Parathyroid adenoma (tissue), 2 donors: ENCODE measurements around the gene ARMH1.
A peak's percentile ranks its signal among the peaks of the same experiment; 100 is the strongest.

Experiments used
- H2AFZ ChIP-seq: fragments of 300-600 bp; sonication (generic); one replicate; pipeline ENCODE4 v1.7.0; 2017; ENCODE audit warnings: antibody characterized with exemption, mild to moderate bottlenecking
- H3K27ac ChIP-seq: fragments of 300-600 bp; sonication (generic); one replicate; pipeline ENCODE4 v1.7.0; 2017
- H3K27me3 ChIP-seq: fragments of 300-600 bp; sonication (generic); one replicate; pipeline ENCODE4 v1.7.0; 2017; ENCODE audit warnings: low read length; ENCODE audit not compliant: control insufficient read depth, insufficient read depth
- H3K36me3 ChIP-seq: fragments of 300-600 bp; sonication (generic); one replicate; pipeline ENCODE4 v1.7.0; 2017; ENCODE audit warnings: low read length; ENCODE audit not compliant: control insufficient read depth, insufficient read depth
- H3K4me1 ChIP-seq: fragments of 300-600 bp; sonication (generic); one replicate; pipeline ENCODE4 v1.7.0; 2017; ENCODE audit warnings: control low read depth
- H3K4me2 ChIP-seq: fragments of 300-600 bp; sonication (generic); one replicate; pipeline ENCODE4 v1.7.0; 2017; ENCODE audit warnings: low read length
- H3K4me3 ChIP-seq: fragments of 300-600 bp; sonication (generic); one replicate; pipeline ENCODE4 v1.7.0; 2017; ENCODE audit warnings: low read depth, low read length
- H3K79me2 ChIP-seq: fragments of 300-600 bp; sonication (generic); one replicate; pipeline ENCODE4 v1.7.0; 2017; ENCODE audit warnings: control low read depth
- H3K9ac ChIP-seq: fragments of 300-600 bp; sonication (generic); one replicate; pipeline ENCODE4 v1.7.0; 2017; ENCODE audit warnings: mild to moderate bottlenecking
- H3K9me3 ChIP-seq: fragments of 300-600 bp; sonication (generic); one replicate; pipeline ENCODE4 v1.7.0; 2017; ENCODE audit warnings: low read length; ENCODE audit not compliant: control insufficient read depth
- CTCF ChIP-seq: fragments of 300-600 bp; sonication (generic); IDR thresholded peaks from one replicate; pipeline ENCODE4 v1.7.0; 2017; ENCODE audit warnings: antibody characterized with exemption, mild to moderate bottlenecking
- donor health status: primary hyperparathyroidism.

ARMH1 gene

GRCh38 chr1:44652445-44653106 lies 21.9 kb upstream of the ARMH1 start:
- no peaks in the 10 kb centered on the region for H3K4me1 ChIP-seq
- H3K27ac ChIP-seq = no peak overlapping the region
- H3K9ac ChIP-seq = no peak overlapping the region

DNA sequence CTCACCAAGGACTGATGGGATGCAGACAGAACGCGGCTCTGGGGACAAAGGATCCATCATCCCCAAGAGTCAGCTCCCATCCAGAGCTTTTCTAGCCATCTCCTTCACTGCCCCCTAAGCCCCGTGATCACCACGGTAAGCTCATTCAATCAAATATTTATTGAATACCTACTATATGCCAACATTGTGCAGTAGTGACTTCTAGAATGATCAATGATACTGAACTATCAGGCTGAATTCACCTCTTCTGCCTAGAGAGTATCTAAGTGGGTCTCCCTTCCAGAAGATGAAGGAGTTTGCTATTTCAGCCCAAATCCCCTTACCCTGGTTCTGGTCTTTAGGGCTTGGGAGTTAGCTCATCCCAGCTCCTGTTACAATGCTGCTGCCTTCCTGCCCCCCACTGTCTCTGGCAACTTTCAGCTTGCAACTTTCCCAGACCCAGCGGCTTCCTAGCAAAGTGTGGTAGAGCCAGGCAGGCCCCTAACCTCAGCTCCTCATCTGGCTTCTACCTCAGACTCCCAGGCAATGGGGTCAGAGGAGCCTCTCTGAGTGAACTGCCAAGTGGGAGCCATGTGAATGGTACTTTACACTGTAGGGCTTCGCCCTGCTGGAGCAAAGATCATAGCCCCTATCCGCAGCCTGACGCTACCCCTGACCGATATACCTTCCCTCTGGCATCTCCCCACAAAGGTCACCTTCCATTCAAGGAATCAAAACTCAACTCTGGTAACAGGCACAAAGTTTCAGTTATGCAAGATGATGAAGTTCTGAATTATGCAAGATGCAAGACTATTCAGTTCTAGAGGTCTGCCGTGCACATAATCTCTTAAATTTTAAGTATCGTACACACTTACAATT lies 21.2 kb upstream of the ARMH1 start:
- Histone ChIP-seq H3K4me1 (no peaks in the 10 kb centered on the region), H3K27me3 (no peaks in the 10 kb centered on the region), H3K4me2 (no peak overlapping the region), H3K27ac (no peak overlapping the region), H3K9me3 (no peaks in the 10 kb centered on the region), H3K36me3 (no peaks in the 10 kb centered on the region), H2AFZ (no peak overlapping the region), H3K79me2 (no peaks in the 10 kb centered on the region), H3K4me3 (no peak overlapping the region), H3K9ac (no peak overlapping the region)
- no peak for TF ChIP-seq CTCF

More at GRCh38 chr1:44652445-44653106, 21.9 kb upstream of the ARMH1 start:
- Histone ChIP-seq H3K79me2 (no peaks in the 10 kb centered on the region), H3K4me2 (no peak overlapping the region), H2AFZ (no peak overlapping the region), H3K27me3 (no peaks in the 10 kb centered on the region), H3K4me3 (no peak overlapping the region), H3K9me3 (no peaks in the 10 kb centered on the region), H3K36me3 (no peaks in the 10 kb centered on the region)
- TF ChIP-seq CTCF = peak; percentile 80

- no peak overlapping the region for H3K27ac ChIP-seq
- H3K4me3 ChIP-seq = no peak overlapping the region
- no peaks in the 10 kb centered on the region for H3K9me3 ChIP-seq
- H3K4me2 ChIP-seq = no peak overlapping the region
- H2AFZ ChIP-seq = no peak overlapping the region
- no peak overlapping the region for H3K9ac ChIP-seq
- H3K79me2 ChIP-seq = no peaks in the 10 kb centered on the region
- no peak for TF ChIP-seq CTCF
- H3K27me3 ChIP-seq = no peaks in the 10 kb centered on the region
- no peaks in the 10 kb centered on the region for H3K36me3 ChIP-seq
- H3K4me1 ChIP-seq = no peaks in the 10 kb centered on the region
Observed at GRCh38 chr1:44654621-44655187, 19.8 kb upstream of the ARMH1 start.

- peak; percentile 40 for TF ChIP-seq CTCF
- Histone ChIP-seq H3K79me2 (no peaks in the 10 kb centered on the region), H3K36me3 (no peaks in the 10 kb centered on the region)
Observed at GRCh38 chr1:44655609-44656008, 18.9 kb upstream of the ARMH1 start.

More at GRCh38 chr1:44655609-44656008, 18.9 kb upstream of the ARMH1 start:
- Histone ChIP-seq H3K4me2 (no peak overlapping the region), H3K27me3 (no peaks in the 10 kb centered on the region), H3K4me3 (no peak overlapping the region), H3K9me3 (no peaks in the 10 kb centered on the region), H3K27ac (no peak overlapping the region), H3K9ac (no peak overlapping the region), H3K4me1 (no peaks in the 10 kb centered on the region), H2AFZ (no peak overlapping the region)
